CD4-positive, alpha-beta T cell treated with Interleukin-10 for 1 hour (primary cell): ENCODE data around the gene PRRT1B.
"Not testable (repeated sequence)": the region's sequence is repeated elsewhere in the genome, so short reads cannot be mapped to it uniquely, and the experiment has no call there.

Experiments
- DNase-seq: peaks from one replicate; pipeline ENCODE4 v3.0.0-alpha.2; 2020

Gene PRRT1B

GRCh38 chr9:131545003-131545785 is at the start of gene PRRT1B:
PRRT1B (plus strand) TSS chr9:131545523; CDS start chr9:131545616, 93 bp downstream.
- no peak for DNase-seq

- DNase-seq = no peak
These were observed 49.5 kb upstream of the PRRT1B start for GRCh38 chr9:131495785-131496184.

- no peak for DNase-seq
These were observed 48.4 kb upstream of the PRRT1B start for GRCh38 chr9:131496844-131497405.

GRCh38 chr9:131499254-131499767 is 46.0 kb upstream of the PRRT1B start:
- DNase-seq = no peak

- peak; percentile 80 for DNase-seq
These were observed 44.9 kb upstream of the PRRT1B start for GRCh38 chr9:131500377-131500776.

- peak; percentile 44 for DNase-seq
These were observed 44.3 kb upstream of the PRRT1B start for GRCh38 chr9:131500939-131501541.

GRCh38 chr9:131502781-131503625 is 42.3 kb upstream of the PRRT1B start, which contains the start of gene POMT1:
POMT1 (plus strand) TSS chr9:131502918; CDS start chr9:131504219, 1,301 bp downstream.
- DNase-seq = peak; percentile 92

GRCh38 chr9:131503626-131504465 is 41.5 kb upstream of the PRRT1B start:
- DNase-seq = peak; percentile 65

- DNase-seq = no peak
These were observed 40.3 kb upstream of the PRRT1B start for GRCh38 chr9:131505012-131505411.

- no peak for DNase-seq
These were observed 33.9 kb upstream of the PRRT1B start for GRCh38 chr9:131511416-131511815.

- DNase-seq = no peak
These were observed 33.4 kb upstream of the PRRT1B start for GRCh38 chr9:131511880-131512279.

GRCh38 chr9:131513177-131513576 is 32.1 kb upstream of the PRRT1B start:
- DNase-seq = no peak

- DNase-seq = not testable (repeated sequence)
These were observed 29.7 kb upstream of the PRRT1B start for GRCh38 chr9:131515559-131516031.

GRCh38 chr9:131516100-131516499 is 29.2 kb upstream of the PRRT1B start:
- no peak for DNase-seq

- no peak for DNase-seq
These were observed 28.4 kb upstream of the PRRT1B start for GRCh38 chr9:131516930-131517329.

- DNase-seq = no peak
These were observed 27.5 kb upstream of the PRRT1B start for GRCh38 chr9:131517761-131518190.

GRCh38 chr9:131518553-131518952 is 26.8 kb upstream of the PRRT1B start:
- no peak for DNase-seq

- no peak for DNase-seq
These were observed 24.8 kb upstream of the PRRT1B start for GRCh38 chr9:131520503-131520902.

GRCh38 chr9:131521203-131521602 is 24.1 kb upstream of the PRRT1B start:
- no peak for DNase-seq

- DNase-seq = no peak
These were observed 23.5 kb upstream of the PRRT1B start for GRCh38 chr9:131521822-131522221.

GRCh38 chr9:131522257-131523085 is 22.9 kb upstream of the PRRT1B start:
- DNase-seq = no peak
